T-helper 2 cell treated with Interferon-gamma antibody and Interleukin-4, amounts not matched to agents 5 μg/mL and 100 μg/mL, for 36 hours (primary cell): ENCODE results near the gene NRSN2.
"Not testable (repeated sequence)": the region's sequence is repeated elsewhere in the genome, so short reads cannot be mapped to it uniquely, and the experiment has no call there.

Experiments used
- DNase-seq: peaks from one replicate; pipeline ENCODE4 v3.0.0; 2021; ENCODE audit warnings: low spot score
- H3K27ac Mint-ChIP-seq: one replicate; pipeline ENCODE4 v1.8.0; 2021; ENCODE audit warnings: mild to moderate bottlenecking, mixed read lengths
- H3K27me3 Mint-ChIP-seq: one replicate; pipeline ENCODE4 v1.8.0; 2021; ENCODE audit warnings: low read depth, mixed read lengths
- H3K36me3 Mint-ChIP-seq: one replicate; pipeline ENCODE4 v1.8.0; 2021; ENCODE audit warnings: low read depth, mixed read lengths
- H3K4me1 Mint-ChIP-seq: one replicate; pipeline ENCODE4 v1.8.0; 2021; ENCODE audit warnings: low read depth, mixed read lengths
- H3K4me3 Mint-ChIP-seq: one replicate; pipeline ENCODE4 v1.8.0; 2022; ENCODE audit warnings: mild to moderate bottlenecking, moderate library complexity, mixed read lengths
- H3K9me3 Mint-ChIP-seq: one replicate; pipeline ENCODE4 v1.8.0; 2021; ENCODE audit warnings: mixed read lengths

The NRSN2 gene

GRCh38 chr20:328975-329695 lies 17.8 kb upstream of the NRSN2 start:
- Mint-ChIP-seq H3K27ac (peak overlapping the region; percentile 50), H3K9me3 (no peaks in the 10 kb centered on the region), H3K27me3 (no peaks in the 10 kb centered on the region), H3K4me3 (peak overlapping the region; percentile 72), H3K36me3 (peaks cover 1% of the 10 kb centered on the region), H3K4me1 (peaks cover 15% of the 10 kb centered on the region)
- no peak for DNase-seq

GRCh38 chr20:329851-330232 lies 17.1 kb upstream of the NRSN2 start:
- Mint-ChIP-seq H3K4me3 (no peak overlapping the region), H3K27ac (no peak overlapping the region), H3K36me3 (peaks cover 1% of the 10 kb centered on the region), H3K27me3 (no peaks in the 10 kb centered on the region), H3K4me1 (peaks cover 14% of the 10 kb centered on the region), H3K9me3 (no peaks in the 10 kb centered on the region)
- DNase-seq = no peak

- Mint-ChIP-seq H3K27ac (no peak overlapping the region), H3K4me1 (peaks cover 12% of the 10 kb centered on the region), H3K4me3 (no peak overlapping the region), H3K36me3 (peaks cover 1% of the 10 kb centered on the region), H3K9me3 (no peaks in the 10 kb centered on the region), H3K27me3 (no peaks in the 10 kb centered on the region)
- peak; percentile 56 for DNase-seq
Measured at GRCh38 chr20:330233-331149, 16.4 kb upstream of the NRSN2 start.

GRCh38 chr20:334578-334977 lies 12.3 kb upstream of the NRSN2 start:
- no peak overlapping the region for H3K4me3 Mint-ChIP-seq

GRCh38 chr20:336040-336439 lies 10.9 kb upstream of the NRSN2 start:
- H3K27ac Mint-ChIP-seq, H3K36me3 Mint-ChIP-seq, H3K4me3 Mint-ChIP-seq: not testable (repeated sequence)

More at GRCh38 chr20:334578-334977, 12.3 kb upstream of the NRSN2 start:
- no peaks in the 10 kb centered on the region for H3K9me3 Mint-ChIP-seq
- H3K4me1 Mint-ChIP-seq = peaks cover 2% of the 10 kb centered on the region
- no peaks in the 10 kb centered on the region for H3K27me3 Mint-ChIP-seq
- no peak for DNase-seq
- H3K27ac Mint-ChIP-seq = no peak overlapping the region
- no peaks in the 10 kb centered on the region for H3K36me3 Mint-ChIP-seq

GRCh38 chr20:341682-342081 lies 5.2 kb upstream of the NRSN2 start:
- Mint-ChIP-seq H3K27me3 (peaks cover 3% of the 10 kb centered on the region), H3K36me3 (no peaks in the 10 kb centered on the region), H3K4me3 (no peak overlapping the region), H3K9me3 (no peaks in the 10 kb centered on the region), H3K4me1 (peaks cover 6% of the 10 kb centered on the region), H3K27ac (no peak overlapping the region)
- DNase-seq = no peak

More at GRCh38 chr20:336040-336439, 10.9 kb upstream of the NRSN2 start:
- H3K27me3 Mint-ChIP-seq, DNase-seq, H3K4me1 Mint-ChIP-seq, H3K9me3 Mint-ChIP-seq: not testable (repeated sequence)

- Mint-ChIP-seq H3K27me3 (peaks cover 3% of the 10 kb centered on the region), H3K36me3 (no peaks in the 10 kb centered on the region), H3K27ac (no peak overlapping the region), H3K9me3 (no peaks in the 10 kb centered on the region), H3K4me3 (no peak overlapping the region), H3K4me1 (peaks cover 6% of the 10 kb centered on the region)
- DNase-seq = no peak
Measured at GRCh38 chr20:343107-343506, 3.8 kb upstream of the NRSN2 start.

GRCh38 chr20:346033-346639 lies 775 bp upstream of the NRSN2 start:
- peak overlapping the region; percentile 58 for H3K4me3 Mint-ChIP-seq
- H3K36me3 Mint-ChIP-seq = no peaks in the 10 kb centered on the region
- H3K27me3 Mint-ChIP-seq = peaks cover 3% of the 10 kb centered on the region
- H3K4me1 Mint-ChIP-seq = peaks cover 16% of the 10 kb centered on the region
- no peak for DNase-seq
- peak overlapping the region; percentile 24 for H3K27ac Mint-ChIP-seq
- no peaks in the 10 kb centered on the region for H3K9me3 Mint-ChIP-seq

- Mint-ChIP-seq H3K4me1 (peaks cover 22% of the 10 kb centered on the region), H3K27me3 (peaks cover 3% of the 10 kb centered on the region), H3K4me3 (peak overlapping the region; percentile 93), H3K27ac (no peak overlapping the region), H3K9me3 (no peaks in the 10 kb centered on the region), H3K36me3 (no peaks in the 10 kb centered on the region)
- no peak for DNase-seq
Measured at GRCh38 chr20:347317-347639, 367 bp downstream of the NRSN2 start.

GRCh38 chr20:347640-348484 lies 951 bp downstream of the NRSN2 start:
- Mint-ChIP-seq H3K36me3 (no peaks in the 10 kb centered on the region), H3K27ac (peak overlapping the region; percentile 92), H3K27me3 (peaks cover 3% of the 10 kb centered on the region)

GRCh38 chr20:348972-349841 lies 2.3 kb downstream of the NRSN2 start:
- DNase-seq = no peak
- Mint-ChIP-seq H3K36me3 (no peaks in the 10 kb centered on the region), H3K9me3 (no peaks in the 10 kb centered on the region), H3K4me3 (no peak overlapping the region), H3K27me3 (peaks cover 3% of the 10 kb centered on the region), H3K4me1 (peaks cover 22% of the 10 kb centered on the region), H3K27ac (no peak overlapping the region)

More at GRCh38 chr20:347640-348484, 951 bp downstream of the NRSN2 start:
- DNase-seq = peak; percentile 68
- Mint-ChIP-seq H3K4me3 (peak overlapping the region; percentile 93), H3K4me1 (peaks cover 22% of the 10 kb centered on the region), H3K9me3 (no peaks in the 10 kb centered on the region)

GRCh38 chr20:353166-353565 lies 6.3 kb downstream of the NRSN2 start:
- H3K4me1 Mint-ChIP-seq = peaks cover 19% of the 10 kb centered on the region
- H3K27ac Mint-ChIP-seq = no peak overlapping the region

More at GRCh38 chr20:353166-353565, 6.3 kb downstream of the NRSN2 start:
- no peak overlapping the region for H3K4me3 Mint-ChIP-seq
- no peaks in the 10 kb centered on the region for H3K27me3 Mint-ChIP-seq
- H3K9me3 Mint-ChIP-seq = no peaks in the 10 kb centered on the region
- no peaks in the 10 kb centered on the region for H3K36me3 Mint-ChIP-seq
- no peak for DNase-seq
